ENCODE data around the gene EHD1. TPM values are rescaled to one million over a fixed set of nuclear protein-coding genes. Genes with fewer than 3 reads are reported as not detected.

The EHD1 gene
- total RNA-seq, 2 donors from 2014 or later, result 67.4 to 140 TPM

GRCh38 chr11:64872790-64873488 is 5.5 kb downstream of the EHD1 start:
- H3K9me3 ChIP-seq, result no peaks in the 10 kb centered on the region
- DNase-seq (ENCODE audit: low spot score) (no peak), ATAC-seq (ENCODE audit: insufficient number of reproducible peaks, low FRiP score, low read depth) (no peak)
- no peaks in the 10 kb centered on the region for H3K27me3 ChIP-seq (replicated peaks; ENCODE audit: insufficient read depth)
- no peak overlapping the region for H3K4me3 ChIP-seq
- peaks cover 57 to 96% of the 10 kb centered on the region in 2 donors for H3K4me1 ChIP-seq (ENCODE audit: control insufficient read depth in 1 of 2, low read depth in 2 of 2)
- peaks cover 12% of the 10 kb centered on the region for H3K36me3 ChIP-seq
- TF ChIP-seq, protein P1, sequence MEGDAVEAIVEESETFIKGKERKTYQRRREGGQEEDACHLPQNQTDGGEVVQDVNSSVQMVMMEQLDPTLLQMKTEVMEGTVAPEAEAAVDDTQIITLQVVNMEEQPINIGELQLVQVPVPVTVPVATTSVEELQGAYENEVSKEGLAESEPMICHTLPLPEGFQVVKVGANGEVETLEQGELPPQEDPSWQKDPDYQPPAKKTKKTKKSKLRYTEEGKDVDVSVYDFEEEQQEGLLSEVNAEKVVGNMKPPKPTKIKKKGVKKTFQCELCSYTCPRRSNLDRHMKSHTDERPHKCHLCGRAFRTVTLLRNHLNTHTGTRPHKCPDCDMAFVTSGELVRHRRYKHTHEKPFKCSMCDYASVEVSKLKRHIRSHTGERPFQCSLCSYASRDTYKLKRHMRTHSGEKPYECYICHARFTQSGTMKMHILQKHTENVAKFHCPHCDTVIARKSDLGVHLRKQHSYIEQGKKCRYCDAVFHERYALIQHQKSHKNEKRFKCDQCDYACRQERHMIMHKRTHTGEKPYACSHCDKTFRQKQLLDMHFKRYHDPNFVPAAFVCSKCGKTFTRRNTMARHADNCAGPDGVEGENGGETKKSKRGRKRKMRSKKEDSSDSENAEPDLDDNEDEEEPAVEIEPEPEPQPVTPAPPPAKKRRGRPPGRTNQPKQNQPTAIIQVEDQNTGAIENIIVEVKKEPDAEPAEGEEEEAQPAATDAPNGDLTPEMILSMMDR (IDR thresholded peaks at IDR 0.05), result no peak
- peak overlapping the region in 1 of 2 donors; percentile 14 for H3K27ac ChIP-seq

GRCh38 chr11:64871492-64871891 is 6.9 kb downstream of the EHD1 start:
- DNase-seq (ENCODE audit: low spot score) (no peak), ATAC-seq (ENCODE audit: insufficient number of reproducible peaks, low FRiP score, low read depth) (no peak)
- Histone ChIP-seq H3K27me3 (replicated peaks; ENCODE audit: insufficient read depth) (no peaks in the 10 kb centered on the region), H3K4me3 (peak overlapping the region; percentile 51), H3K4me1 (ENCODE audit: control insufficient read depth in 1 of 2, low read depth in 2 of 2) (peaks cover 66 to 98% of the 10 kb centered on the region in 2 donors), H3K36me3 (peaks cover 12% of the 10 kb centered on the region), H3K9me3 (no peaks in the 10 kb centered on the region), H3K27ac (peak overlapping the region; percentile 86 to 98)
- TF ChIP-seq, protein P1 (IDR thresholded peaks at IDR 0.05), result no peak

DNA sequence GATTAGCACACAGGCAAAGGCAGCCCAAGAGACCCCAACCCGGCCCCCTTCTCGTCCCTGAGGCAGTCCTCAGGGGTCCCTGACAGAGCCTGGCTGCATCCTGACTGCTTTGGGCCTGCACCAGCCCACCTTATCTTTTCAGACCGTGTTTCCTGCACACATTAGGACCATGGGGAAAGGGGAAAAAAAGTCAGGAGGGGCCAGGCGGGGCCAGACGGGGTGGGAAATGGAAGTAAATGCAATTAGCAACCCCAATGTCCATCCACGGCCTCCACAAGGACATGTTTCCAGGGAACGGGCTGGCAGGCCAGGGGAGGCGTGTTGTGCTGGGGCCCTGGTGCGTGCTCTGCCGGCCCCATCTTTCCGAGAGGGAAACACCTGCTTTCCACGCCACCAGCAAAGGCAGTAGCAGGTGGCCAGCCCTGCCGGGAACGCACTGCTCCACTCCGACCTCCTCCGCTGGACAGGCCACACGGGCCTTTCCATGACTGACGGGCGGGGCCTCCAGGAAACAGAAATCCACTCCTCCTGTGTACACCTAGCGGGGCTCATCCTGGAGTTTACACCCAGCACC is 7.4 kb downstream of the EHD1 start:
- Histone ChIP-seq H3K4me3 (peak overlapping the region; percentile 51), H3K27ac (peak overlapping the region; percentile 86 to 98), H3K9me3 (no peaks in the 10 kb centered on the region), H3K36me3 (peaks cover 12% of the 10 kb centered on the region), H3K4me1 (ENCODE audit: control insufficient read depth in 1 of 2, low read depth in 2 of 2) (peaks cover 70 to 98% of the 10 kb centered on the region in 2 donors), H3K27me3 (replicated peaks; ENCODE audit: insufficient read depth) (no peaks in the 10 kb centered on the region)
- DNase-seq (ENCODE audit: low spot score) (no peak), ATAC-seq (ENCODE audit: insufficient number of reproducible peaks, low FRiP score, low read depth) (no peak)
- TF ChIP-seq, protein P1 (IDR thresholded peaks at IDR 0.05), result no peak

DNA sequence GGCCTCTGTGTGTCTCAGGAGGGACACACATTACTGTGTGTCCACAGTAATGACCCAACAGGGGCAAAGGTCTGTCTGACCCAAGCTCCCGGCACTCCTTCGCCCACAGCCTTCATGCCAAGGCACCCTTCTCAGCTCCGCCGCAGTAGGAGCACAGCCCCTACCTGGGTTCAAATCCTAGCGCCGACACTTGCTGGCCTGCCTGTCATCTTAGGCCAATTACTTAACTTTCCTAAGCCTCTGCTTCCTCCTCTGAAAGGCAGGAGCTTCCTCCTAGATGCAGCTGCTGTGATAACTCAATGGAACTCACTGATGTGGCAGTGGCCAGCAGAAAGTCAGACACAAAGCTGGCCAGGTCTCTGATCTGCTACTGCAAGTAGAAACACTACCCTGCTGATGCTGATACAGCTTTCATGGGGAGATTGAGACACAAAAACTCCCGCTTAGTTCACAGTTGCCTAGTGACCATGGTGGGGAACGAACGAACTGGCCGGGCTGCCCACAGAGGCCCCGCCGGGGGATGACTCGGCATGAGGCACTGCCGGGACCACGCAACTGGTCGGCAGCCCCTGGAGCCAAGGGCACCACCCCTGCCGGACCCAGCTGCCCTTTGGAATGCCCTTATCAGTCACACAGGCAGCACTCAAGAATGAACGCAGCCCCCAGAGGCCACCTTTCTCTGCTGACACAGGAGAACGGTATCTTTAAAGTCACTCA is 8.1 kb downstream of the EHD1 start:
- peak overlapping the region; percentile 51 for H3K4me3 ChIP-seq
- DNase-seq (ENCODE audit: low spot score), result no peak

More for the DNA sequence above, 8.1 kb downstream of the EHD1 start:
- Histone ChIP-seq H3K27me3 (replicated peaks; ENCODE audit: insufficient read depth) (no peaks in the 10 kb centered on the region), H3K36me3 (peaks cover 12% of the 10 kb centered on the region), H3K4me1 (ENCODE audit: control insufficient read depth in 1 of 2, low read depth in 2 of 2) (peaks cover 68 to 98% of the 10 kb centered on the region in 2 donors), H3K27ac (peak overlapping the region; percentile 86 to 98), H3K9me3 (no peaks in the 10 kb centered on the region)
- TF ChIP-seq, protein P1 (IDR thresholded peaks at IDR 0.05), result no peak
- ATAC-seq (ENCODE audit: insufficient number of reproducible peaks, low FRiP score, low read depth), result peak; percentile 19

Measured in thoracic aorta (tissue), 2 donors.